BE2C (cell line): ENCODE measurements around the gene MSL2.

Source experiments
- DNase-seq: peaks from one replicate; pipeline ENCODE4 v3.0.0-alpha.2; 2020
- H3K27me3 ChIP-seq: fragments of 250-450 bp; sonication (Bioruptor Pico); 2 replicates; pipeline ENCODE4 v1.5.1; 2020; ENCODE audit warnings: mild to moderate bottlenecking
- H3K36me3 ChIP-seq: fragments of 250-450 bp; sonication (Bioruptor Pico); 2 replicates; pipeline ENCODE4 v1.5.1; 2020; ENCODE audit warnings: mild to moderate bottlenecking
- H3K4me1 ChIP-seq: fragments of 250-450 bp; sonication (Bioruptor Pico); 2 replicates; pipeline ENCODE4 v1.5.1; 2020
- H3K4me3 ChIP-seq: 2 replicates; pipeline ENCODE4 v1.5.1; 2011; ENCODE audit warnings: low read depth, low read length
- H3K9me3 ChIP-seq: fragments of 250-450 bp; sonication (Bioruptor Pico); 2 replicates; pipeline ENCODE4 v1.5.1; 2020
- TF ChIP-seq, protein P1 (sequence below): IDR thresholded peaks from 2 replicates; pipeline ENCODE4 v1.5.1; 2012; ENCODE audit warnings: mild to moderate bottlenecking, low read depth, low read length

MSL2 gene

DNA sequence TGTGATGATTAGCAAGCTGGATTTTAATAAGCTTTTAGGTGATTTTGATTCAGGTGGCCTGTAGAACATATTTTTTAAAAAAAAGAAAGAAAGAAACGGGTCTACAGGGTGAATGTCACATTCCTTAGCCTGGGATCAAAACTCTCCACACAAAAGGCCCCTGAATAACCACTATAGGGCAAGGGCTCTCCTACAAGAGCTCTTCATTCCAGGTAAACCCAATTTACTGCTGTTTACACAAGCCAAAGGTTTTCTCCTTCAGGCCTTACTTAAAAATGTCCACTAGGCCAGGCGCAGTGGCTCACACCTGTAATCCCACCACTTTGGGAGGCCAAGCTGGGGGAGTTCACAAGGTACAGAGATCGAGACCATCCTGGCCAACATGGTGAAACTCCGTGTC is 8.3 kb downstream of the MSL2 start:
- Histone ChIP-seq H3K27me3 (no peaks in the 10 kb centered on the region), H3K4me1 (peaks cover 8% of the 10 kb centered on the region), H3K4me3 (no peak overlapping the region), H3K9me3 (no peaks in the 10 kb centered on the region), H3K36me3 (peaks cover 5% of the 10 kb centered on the region)
- DNase-seq: no peak
- TF ChIP-seq, protein P1, sequence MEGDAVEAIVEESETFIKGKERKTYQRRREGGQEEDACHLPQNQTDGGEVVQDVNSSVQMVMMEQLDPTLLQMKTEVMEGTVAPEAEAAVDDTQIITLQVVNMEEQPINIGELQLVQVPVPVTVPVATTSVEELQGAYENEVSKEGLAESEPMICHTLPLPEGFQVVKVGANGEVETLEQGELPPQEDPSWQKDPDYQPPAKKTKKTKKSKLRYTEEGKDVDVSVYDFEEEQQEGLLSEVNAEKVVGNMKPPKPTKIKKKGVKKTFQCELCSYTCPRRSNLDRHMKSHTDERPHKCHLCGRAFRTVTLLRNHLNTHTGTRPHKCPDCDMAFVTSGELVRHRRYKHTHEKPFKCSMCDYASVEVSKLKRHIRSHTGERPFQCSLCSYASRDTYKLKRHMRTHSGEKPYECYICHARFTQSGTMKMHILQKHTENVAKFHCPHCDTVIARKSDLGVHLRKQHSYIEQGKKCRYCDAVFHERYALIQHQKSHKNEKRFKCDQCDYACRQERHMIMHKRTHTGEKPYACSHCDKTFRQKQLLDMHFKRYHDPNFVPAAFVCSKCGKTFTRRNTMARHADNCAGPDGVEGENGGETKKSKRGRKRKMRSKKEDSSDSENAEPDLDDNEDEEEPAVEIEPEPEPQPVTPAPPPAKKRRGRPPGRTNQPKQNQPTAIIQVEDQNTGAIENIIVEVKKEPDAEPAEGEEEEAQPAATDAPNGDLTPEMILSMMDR: no peak

DNA sequence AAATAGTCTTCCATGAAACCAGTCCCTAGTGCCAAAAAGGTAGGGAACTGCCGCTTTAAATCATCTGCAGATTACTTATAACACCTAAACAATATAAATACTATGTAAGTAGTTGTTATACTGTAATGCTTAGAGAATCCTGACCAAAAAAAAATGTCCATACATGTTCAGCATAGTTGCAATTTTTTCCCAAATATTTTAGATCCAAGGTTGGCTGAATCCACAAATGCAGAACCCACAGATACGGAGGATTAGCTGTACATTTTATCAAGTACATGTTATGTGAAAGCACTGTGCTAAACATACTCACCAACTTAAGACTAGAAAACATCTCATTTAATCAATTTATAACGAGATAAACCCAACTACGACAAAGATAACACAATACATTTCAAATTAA is 9.3 kb downstream of the MSL2 start:
- DNase-seq: no peak
- Histone ChIP-seq H3K9me3 (no peaks in the 10 kb centered on the region), H3K4me3 (no peak overlapping the region), H3K36me3 (peaks cover 8% of the 10 kb centered on the region), H3K4me1 (peaks cover 8% of the 10 kb centered on the region), H3K27me3 (no peaks in the 10 kb centered on the region)
- TF ChIP-seq, protein P1: no peak

DNA sequence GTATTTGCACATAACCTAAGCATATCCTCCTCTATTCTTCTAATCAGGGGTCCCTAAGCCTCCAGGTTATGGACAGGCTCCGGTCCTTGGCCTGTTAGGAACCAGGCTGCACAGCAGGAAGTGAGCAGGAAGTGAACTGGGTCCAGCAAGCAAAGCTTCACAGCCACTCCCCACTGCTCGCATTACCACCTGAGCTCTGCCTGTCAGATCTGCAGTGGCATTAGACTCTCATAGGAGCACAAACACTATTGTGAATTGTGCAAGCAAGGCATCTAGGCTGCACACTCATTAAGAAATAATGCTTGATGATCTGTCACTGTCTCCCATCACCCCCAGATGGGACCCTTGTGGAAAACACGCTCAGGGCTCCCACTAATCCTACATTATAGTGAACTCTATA is 9.8 kb downstream of the MSL2 start:
- no peak for DNase-seq
- Histone ChIP-seq H3K27me3 (no peaks in the 10 kb centered on the region), H3K9me3 (no peaks in the 10 kb centered on the region), H3K4me1 (peaks cover 8% of the 10 kb centered on the region), H3K4me3 (no peak overlapping the region), H3K36me3 (peaks cover 8% of the 10 kb centered on the region)
- TF ChIP-seq, protein P1: no peak

DNA sequence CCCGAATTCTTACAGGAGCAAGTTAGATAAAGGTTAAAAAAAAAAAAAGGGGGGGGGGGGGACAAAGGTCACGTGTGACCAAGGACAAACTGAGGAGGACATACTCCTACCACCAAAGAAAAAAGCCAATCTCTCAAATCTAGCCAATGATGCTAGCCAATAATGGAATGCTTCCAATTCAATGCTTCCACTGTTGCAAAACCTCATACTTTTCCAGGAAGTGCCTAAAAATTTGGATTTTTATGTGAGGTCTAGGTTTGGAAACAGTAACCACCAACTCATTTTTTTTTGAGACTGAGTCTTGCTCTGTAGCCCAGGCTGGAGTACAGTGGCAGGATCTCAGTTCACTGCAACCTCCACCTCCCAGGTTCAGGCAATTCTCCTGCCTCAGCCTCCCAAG is 11.4 kb downstream of the MSL2 start:
- Histone ChIP-seq H3K9me3 (no peaks in the 10 kb centered on the region), H3K4me3 (no peak overlapping the region), H3K27me3 (no peaks in the 10 kb centered on the region), H3K36me3 (peaks cover 8% of the 10 kb centered on the region; the same call in 1 of the 2 replicates), H3K4me1 (peaks cover 8% of the 10 kb centered on the region)
- no peak for DNase-seq
- TF ChIP-seq, protein P1: no peak

DNA sequence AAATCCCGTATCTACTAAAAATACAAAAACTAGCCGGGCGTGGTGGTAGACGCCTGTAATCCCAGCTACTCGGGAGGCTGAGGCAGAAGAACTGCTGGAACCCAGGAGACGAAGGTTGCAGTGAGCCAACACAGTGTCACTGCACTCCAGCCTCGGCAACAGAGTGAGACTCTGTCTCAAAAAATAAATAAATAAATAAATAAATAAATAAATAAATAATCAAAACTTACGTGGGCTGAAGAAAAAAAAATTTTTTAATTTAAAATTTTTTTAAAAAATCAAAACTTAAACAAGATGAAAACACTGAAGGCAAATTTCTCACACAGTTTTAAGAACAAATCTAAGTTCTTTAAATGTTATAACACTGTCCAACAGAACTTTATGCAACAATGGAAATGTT is 14.4 kb downstream of the MSL2 start:
- Histone ChIP-seq H3K36me3 (peaks cover 8% of the 10 kb centered on the region), H3K9me3 (no peaks in the 10 kb centered on the region), H3K27me3 (no peaks in the 10 kb centered on the region; the same call in 1 of the 2 replicates), H3K4me3 (no peak overlapping the region), H3K4me1 (peaks cover 4% of the 10 kb centered on the region)
- DNase-seq: no peak
- TF ChIP-seq, protein P1: no peak

DNA sequence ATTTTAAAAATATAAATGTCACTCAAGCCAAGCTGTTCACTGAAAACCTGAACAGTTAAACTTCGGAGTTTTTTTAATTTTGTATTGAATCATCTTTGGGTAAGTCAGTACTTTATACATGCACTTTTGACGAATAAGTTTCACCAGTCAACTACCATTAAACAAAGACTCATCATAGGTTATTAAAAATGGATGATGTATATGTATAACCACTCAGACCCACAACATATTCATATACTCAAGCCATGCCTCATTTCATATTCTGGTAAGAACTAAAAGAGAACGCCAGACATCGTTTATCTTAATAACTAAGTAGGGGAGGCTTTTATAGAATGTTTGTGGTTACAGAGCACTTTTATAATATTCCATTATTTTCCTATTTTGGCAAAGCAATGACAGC is 18.3 kb downstream of the MSL2 start:
- H3K36me3 ChIP-seq: peaks cover 3% of the 10 kb centered on the region
- H3K4me3 ChIP-seq: no peak overlapping the region
- H3K9me3 ChIP-seq: no peaks in the 10 kb centered on the region
- peaks cover 4% of the 10 kb centered on the region; the same call in 1 of the 2 replicates for H3K4me1 ChIP-seq
- no peak for DNase-seq
- no peaks in the 10 kb centered on the region; the same call in 1 of the 2 replicates for H3K27me3 ChIP-seq
- TF ChIP-seq, protein P1: no peak
